GM12878 (cell line): ENCODE measurements around the gene TMCO1. TPM values are rescaled to one million over a fixed set of nuclear protein-coding genes. Genes with fewer than 3 reads are reported as not detected.

Experiments
- ATAC-seq: fragments of 200-7000 bp; cut with Tn5 transposase; 3 replicates; pipeline ENCODE4 v1.9.1; 2020; ENCODE audit warnings: mild to moderate bottlenecking, moderate library complexity
- BruUV-seq: library from RNA; stranded (reverse); fragments of 400-500 nt; replicated peaks from 2 replicates; lab custom pipeline; 2021; lab: Mats Ljungman, UMichigan
- CTCF ChIA-PET: fragments of 300-600 bp; sonication (Branson Sonifier 250); formaldehyde crosslinking; extraction: SDS; loops from one replicate; lab custom pipeline; 2021; ENCODE audit warnings: inconsistent platforms; lab: Yijun Ruan, JAX
- POLR2A ChIA-PET: fragments of 350-600 bp; formaldehyde crosslinking; extraction: SDS; loops from one replicate; lab custom pipeline; 2021; ENCODE audit warnings: inconsistent platforms; lab: Charles Lee
- RAD21 ChIA-PET: fragments of 300-600 bp; sonication (Branson Sonifier 250); formaldehyde crosslinking; loops from one replicate; lab custom pipeline; 2023; ENCODE audit warnings: antibody characterized with exemption; ENCODE audit not compliant: unreplicated experiment; lab: Charles Lee
- SMC1A ChIA-PET: fragments of 300-600 bp; sonication (Branson Sonifier 250); formaldehyde crosslinking; loops from one replicate; lab custom pipeline; 2023; ENCODE audit not compliant: unreplicated experiment, uncharacterized antibody; lab: Charles Lee
- DNase-seq: peaks from one replicate; pipeline ENCODE4 v3.0.0-alpha.2; 2011; ENCODE audit warnings: low read depth, low spot score
- FAIRE-seq: peaks from 3 replicates; lab custom pipeline; 2011; peaks lifted over from hg19 to GRCh38; lab: Jason Lieb, UNC
- H2AFZ ChIP-seq: 2 replicates; pipeline ENCODE4 v1.6.0; 2011; ENCODE audit warnings: low read depth, low read length, control low read depth; ENCODE audit not compliant: control insufficient read depth
- H3K27ac ChIP-seq: 2 replicates; pipeline ENCODE4 v1.5.1; 2011; ENCODE audit warnings: control low read depth; ENCODE audit not compliant: control insufficient read depth, insufficient read depth
- H3K27me3 ChIP-seq, 2 experiments: replicated peaks in 1 of 2; 2 replicates each; pipeline versions ENCODE4 v1.6.0 to v1.6.1; 2011; ENCODE audit warnings: low read length in 1 of 2; ENCODE audit not compliant: control insufficient read depth in 2 of 2, insufficient read depth in 2 of 2
- H3K36me3 ChIP-seq, 2 experiments: 2 replicates each; pipeline ENCODE4 v1.5.1; 2011; ENCODE audit warnings: low read length in 1 of 2; ENCODE audit not compliant: control insufficient read depth in 2 of 2, insufficient read depth in 2 of 2
- H3K4me1 ChIP-seq: 2 replicates; pipeline ENCODE4 v1.6.1; 2011; ENCODE audit warnings: mild to moderate bottlenecking, low read length, moderate library complexity, mixed read lengths; ENCODE audit not compliant: control insufficient read depth, insufficient read depth
- H3K4me2 ChIP-seq: 2 replicates; pipeline ENCODE4 v1.6.0; 2011; ENCODE audit warnings: control low read depth; ENCODE audit not compliant: control insufficient read depth, insufficient read depth
- H3K4me3 ChIP-seq: fragments of 200-600 bp; sonication (generic); 2 replicates; pipeline ENCODE4 v1.5.1; 2016
- H3K79me2 ChIP-seq: 2 replicates; pipeline ENCODE4 v1.6.0; 2011; ENCODE audit warnings: low read length; ENCODE audit not compliant: control insufficient read depth, insufficient read depth
- H3K9ac ChIP-seq: 2 replicates; pipeline ENCODE4 v1.8.0; 2011; ENCODE audit warnings: low read length, control low read depth, mixed read lengths; ENCODE audit not compliant: control insufficient read depth, insufficient read depth
- H3K9me3 ChIP-seq: replicated peaks from 3 replicates; pipeline ENCODE4 v1.5.1; 2011; ENCODE audit warnings: mild to moderate bottlenecking, low read length; ENCODE audit not compliant: control insufficient read depth, insufficient read depth
- H4K20me1 ChIP-seq: 2 replicates; pipeline ENCODE4 v1.6.0; 2011; ENCODE audit not compliant: control insufficient read depth, insufficient read depth
- CTCF ChIP-seq, 3 experiments: IDR thresholded peaks in 2 of 3; conservative IDR thresholded peaks in 1 of 3; 2 replicates each; pipeline ENCODE4 v1.5.1; 2011; ENCODE audit warnings: low read depth in 3 of 3, low read length in 3 of 3, mild to moderate bottlenecking in 3 of 3, control low read depth in 2 of 3, moderate library complexity in 2 of 3, inconsistent platforms in 1 of 3, mixed read lengths in 1 of 3; ENCODE audit not compliant: control insufficient read depth in 2 of 3, insufficient read depth in 1 of 3; ENCODE audit errors: extremely low read depth in 1 of 3
- FOXM1 ChIP-seq: IDR thresholded peaks from 2 replicates; pipeline ENCODE4 v1.6.1; 2012; ENCODE audit warnings: low read depth, mild to moderate bottlenecking, inconsistent platforms, low read length, moderate library complexity
- IRF5 ChIP-seq: fragments of 450-650 bp; IDR thresholded peaks from 2 replicates; pipeline ENCODE4 v1.6.1; 2017; ENCODE audit warnings: borderline replicate concordance
- TARDBP ChIP-seq: IDR thresholded peaks from 2 replicates; pipeline ENCODE4 v1.6.1; 2016; ENCODE audit warnings: borderline replicate concordance
- YY1 ChIP-seq: IDR thresholded peaks from 2 replicates; pipeline ENCODE4 v1.6.1; 2011; ENCODE audit warnings: low read depth, mild to moderate bottlenecking, low read length
- ZBED1 ChIP-seq: IDR thresholded peaks from 2 replicates; pipeline ENCODE4 v1.6.1; 2016; ENCODE audit warnings: borderline replicate concordance
- whole genome bisulfite sequencing: methylation state at CpG from one replicate; pipeline ENCODE4 v1.1.6; 2016; ENCODE audit warnings: low lambda C conversion rate; ENCODE audit not compliant: insufficient replicate concordance, insufficient coverage; ENCODE audit errors: missing lambda C conversion rate; 5-methylcytosine and 5-hydroxymethylcytosine counted together
- in situ Hi-C: fragments of 300-500 bp; cut with MboI; formaldehyde crosslinking; loops from 9 replicates; pipeline ENCODE4 v1.14.3; 2018; ENCODE audit warnings: mixed read lengths
- intact Hi-C: fragments of 100-400 bp; cut with micrococcal nuclease; formaldehyde crosslinking; loops from one replicate; pipeline ENCODE4 v1.14.2; 2022; ENCODE audit not compliant: unreplicated experiment
- polyA plus RNA-seq, 11 experiments: library from polyadenylated mRNA; depleted of rRNA in 4 of 11; unstranded in 6 of 11; stranded (reverse) in 5 of 11; fragments of >200 nt; fragmentation: Nextera tagmentation in 4 of 11; fragmentation: Illumina TruSeq in 1 of 11; extraction: Ambion mirVana in 4 of 11; extraction: Trizol in 1 of 11; gene quantifications; 1 replicate in 1 of 11; 2 replicates in 10 of 11; pipeline versions ENCODE4 v1.2.1 to v1.2.3, GENCODE V29; 2011 to 2016; ENCODE audit warnings: inconsistent platforms in 2 of 11, missing spikeins in 2 of 11, low read depth in 1 of 11
- total RNA-seq, 4 experiments: library from RNA; depleted of rRNA in 3 of 4; stranded (reverse); fragments of >200 nt in 3 of 4; fragmentation: Illumina TruSeq in 1 of 4; extraction: Trizol in 1 of 4; gene quantifications; 2 replicates each; pipeline versions ENCODE4 v1.2.1 to v1.2.3, GENCODE V29; 2013 to 2021

The TMCO1 gene
- total and polyA plus RNA-seq, 10 of the 15 experiments (the other 5 are each of a cell fraction or from before 2014, with no cell fraction given) = 50.3 to 253 (median 126) TPM

GRCh38 chr1:165699577-165699976, 69.1 kb downstream of the TMCO1 start:
- DNase-seq (no peak), ATAC-seq (no peak), FAIRE-seq (no peak)
- Histone ChIP-seq H2AFZ (no peak overlapping the region), H3K4me1 (no peaks in the 10 kb centered on the region; the same call in 1 of the 2 replicates), H3K27me3 (no peaks in the 10 kb centered on the region), H4K20me1 (no peaks in the 10 kb centered on the region), H3K36me3 (peaks cover 0 to 3% of the 10 kb centered on the region in 2 experiments; a peak in 1 of 4 replicates), H3K9ac (no peak overlapping the region), H3K79me2 (peaks cover 28% of the 10 kb centered on the region), H3K9me3 (peaks cover 2% of the 10 kb centered on the region; the same call in 1 of the 3 replicates), H3K27ac (no peak overlapping the region), H3K4me3 (no peak overlapping the region), H3K4me2 (no peak overlapping the region)
- POLR2A ChIA-PET = no interaction called here
- in situ Hi-C loops = no loop called here
- intact Hi-C loops = loop anchor here (5.0 kb wide), 1 partner anchor 67 kb away; the partner anchor contains the start of gene MGST3
- WGBS = 93% methylated on average over 3 of the region's 3 CpGs
- BruUV-seq = no TSS peak
- CTCF ChIA-PET = interaction anchor here (3.3 to 3.5 kb wide), 2 partner anchors 14 to 173 kb away, joined by 10 to 50 read pairs; no protein-coding TSS in a partner anchor
- TF ChIP-seq CTCF (IDR thresholded peaks at IDR 0.05 in 2 of 3, conservative IDR thresholded peaks at IDR 0.05 in 1 of 3; ENCODE audit: control insufficient read depth in 2 of 3, extremely low read depth in 1 of 3, insufficient read depth in 1 of 3, low read depth in 3 of 3, low read length in 3 of 3) (0 out of 6 replicates have a peak, but pooled peaks of 1 of the 3 experiments have one; percentile 4), YY1 (no peak), TARDBP (no peak), ZBED1 (no peak), IRF5 (no peak), FOXM1 (no peak)
- SMC1A ChIA-PET = interaction anchor here (1.4 to 3.9 kb wide), 3 partner anchors 25 to 129 kb away, joined by 3 to 39 read pairs (median 3); no protein-coding TSS in a partner anchor
- RAD21 ChIA-PET = interaction anchor here (0.6 to 1.1 kb wide), 2 partner anchors 65 to 392 kb away, joined by 3 to 4 read pairs; no protein-coding TSS in a partner anchor
